A673 (cell line): ENCODE data around the gene SESN1. TPM values are rescaled to one million over a fixed set of nuclear protein-coding genes. Genes with fewer than 3 reads are reported as not detected.

Source experiments
- BruUV-seq: library from RNA; stranded (reverse); fragments of 400-500 nt; replicated peaks from 2 replicates; lab custom pipeline; 2021; lab: Mats Ljungman, UMichigan
- CTCF ChIA-PET: fragments of 300-600 bp; sonication (Branson Sonifier 250); formaldehyde crosslinking; loops from one replicate; lab custom pipeline; 2022; ENCODE audit warnings: antibody characterized with exemption; lab: Charles Lee
- POLR2A ChIA-PET: fragments of 300-600 bp; sonication (Branson Sonifier 250); formaldehyde crosslinking; loops from one replicate; lab custom pipeline; 2022; ENCODE audit warnings: antibody characterized with exemption; ENCODE audit not compliant: low non-redundant PET; lab: Charles Lee
- DNase-seq: peaks from one replicate; pipeline ENCODE4 v3.0.0-alpha.2; 2015; ENCODE audit warnings: low spot score
- H3K27ac ChIP-seq: fragments of 200-600 bp; sonication (generic); 2 replicates; pipeline ENCODE4 v1.5.1; 2016; ENCODE audit warnings: mixed run types, low read depth, mild to moderate bottlenecking, mixed read lengths, antibody characterized with exemption, low read length; ENCODE audit not compliant: poor library complexity, severe bottlenecking
- H3K27me3 ChIP-seq: fragments of 200-600 bp; sonication (generic); replicated peaks from 2 replicates; pipeline ENCODE4 v1.6.1; 2017; ENCODE audit warnings: mixed run types, low read depth, mild to moderate bottlenecking, mixed read lengths, antibody characterized with exemption, low read length; ENCODE audit not compliant: insufficient read depth, poor library complexity
- H3K36me3 ChIP-seq: fragments of 200-600 bp; sonication (generic); 2 replicates; pipeline ENCODE4 v1.6.1; 2016; ENCODE audit warnings: mixed run types, mild to moderate bottlenecking, mixed read lengths, antibody characterized with exemption, low read length; ENCODE audit not compliant: insufficient read depth, poor library complexity, severe bottlenecking
- H3K4me1 ChIP-seq: fragments of 200-600 bp; sonication (generic); 2 replicates; pipeline ENCODE4 v1.6.1; 2017; ENCODE audit warnings: mixed run types, mild to moderate bottlenecking, mixed read lengths, antibody characterized with exemption, low read length; ENCODE audit not compliant: insufficient read depth, poor library complexity, severe bottlenecking
- H3K4me3 ChIP-seq: fragments of 200-600 bp; sonication (generic); 2 replicates; pipeline ENCODE4 v1.5.1; 2016; ENCODE audit warnings: low read depth, mixed run types, mild to moderate bottlenecking, mixed read lengths, low read length; ENCODE audit not compliant: poor library complexity, severe bottlenecking
- H3K9me3 ChIP-seq: fragments of 200-600 bp; sonication (generic); 2 replicates; pipeline ENCODE4 v1.6.1; 2016; ENCODE audit warnings: mixed run types, low read depth, mild to moderate bottlenecking, mixed read lengths, antibody characterized with exemption, low read length; ENCODE audit not compliant: poor library complexity, severe bottlenecking
- EZH2 ChIP-seq: fragments of 200-600 bp; sonication (generic); IDR thresholded peaks from 2 replicates; pipeline ENCODE4 v1.6.1; 2017; ENCODE audit warnings: borderline replicate concordance, low read depth, mild to moderate bottlenecking, mixed read lengths, antibody characterized with exemption, low read length; ENCODE audit not compliant: poor library complexity, severe bottlenecking
- intact Hi-C: fragments of 100-400 bp; cut with micrococcal nuclease; formaldehyde crosslinking; loops from one replicate; pipeline ENCODE4 v1.10.0; 2022; ENCODE audit not compliant: unreplicated experiment
- total RNA-seq: library from RNA; stranded (reverse); gene quantifications from 2 replicates; pipeline ENCODE4 v1.2.3, GENCODE V29; 2021
- TF ChIP-seq, protein P1 (sequence below): fragments of 300-800, 200-600 bp; sonication (generic); conservative IDR thresholded peaks from 2 replicates; pipeline ENCODE4 v1.5.1; 2017; ENCODE audit warnings: low read depth, mild to moderate bottlenecking, antibody characterized with exemption, low read length, moderate library complexity, mixed read lengths

SESN1 gene
- total RNA-seq, 1 experiment from 2014 or later, result 4.1 TPM

DNA sequence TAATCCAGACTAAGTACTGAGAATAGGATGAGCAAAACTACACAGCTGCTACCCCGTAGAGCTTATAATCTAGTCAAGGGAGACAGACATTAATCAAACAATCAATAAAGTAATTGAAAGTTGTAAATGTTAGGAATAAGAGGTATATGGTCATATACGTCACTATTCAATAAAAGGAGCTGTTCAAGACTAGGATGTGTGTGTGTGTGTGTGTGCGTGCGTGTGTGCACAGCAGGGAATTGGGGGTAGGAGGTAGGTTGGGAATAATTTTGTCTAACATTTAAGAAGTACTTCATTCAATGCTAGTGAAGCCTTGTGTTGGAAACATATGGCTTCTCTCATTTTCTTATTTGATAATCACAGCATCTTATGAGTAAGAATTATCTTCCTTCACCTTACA is 41.8 kb downstream of the SESN1 start:
- ChIA-PET CTCF (no interaction called here), POLR2A (no interaction called here)
- H3K4me1 ChIP-seq, result no peaks in the 10 kb centered on the region
- H3K27me3 ChIP-seq, result no peaks in the 10 kb centered on the region
- intact Hi-C loops, result no loop called here
- no peaks in the 10 kb centered on the region for H3K36me3 ChIP-seq
- no peak overlapping the region for H3K27ac ChIP-seq
- H3K9me3 ChIP-seq, result no peaks in the 10 kb centered on the region
- TF ChIP-seq EZH2, result no peak
- TF ChIP-seq, protein P1, sequence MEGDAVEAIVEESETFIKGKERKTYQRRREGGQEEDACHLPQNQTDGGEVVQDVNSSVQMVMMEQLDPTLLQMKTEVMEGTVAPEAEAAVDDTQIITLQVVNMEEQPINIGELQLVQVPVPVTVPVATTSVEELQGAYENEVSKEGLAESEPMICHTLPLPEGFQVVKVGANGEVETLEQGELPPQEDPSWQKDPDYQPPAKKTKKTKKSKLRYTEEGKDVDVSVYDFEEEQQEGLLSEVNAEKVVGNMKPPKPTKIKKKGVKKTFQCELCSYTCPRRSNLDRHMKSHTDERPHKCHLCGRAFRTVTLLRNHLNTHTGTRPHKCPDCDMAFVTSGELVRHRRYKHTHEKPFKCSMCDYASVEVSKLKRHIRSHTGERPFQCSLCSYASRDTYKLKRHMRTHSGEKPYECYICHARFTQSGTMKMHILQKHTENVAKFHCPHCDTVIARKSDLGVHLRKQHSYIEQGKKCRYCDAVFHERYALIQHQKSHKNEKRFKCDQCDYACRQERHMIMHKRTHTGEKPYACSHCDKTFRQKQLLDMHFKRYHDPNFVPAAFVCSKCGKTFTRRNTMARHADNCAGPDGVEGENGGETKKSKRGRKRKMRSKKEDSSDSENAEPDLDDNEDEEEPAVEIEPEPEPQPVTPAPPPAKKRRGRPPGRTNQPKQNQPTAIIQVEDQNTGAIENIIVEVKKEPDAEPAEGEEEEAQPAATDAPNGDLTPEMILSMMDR, result no peak
- DNase-seq, result no peak
- BruUV-seq, result no TSS peak
- no peak overlapping the region for H3K4me3 ChIP-seq

- POLR2A ChIA-PET, result no interaction called here
- intact Hi-C loops, result no loop called here
- Histone ChIP-seq H3K27ac (no peak overlapping the region), H3K27me3 (no peaks in the 10 kb centered on the region), H3K9me3 (no peaks in the 10 kb centered on the region), H3K4me3 (no peak overlapping the region), H3K36me3 (no peaks in the 10 kb centered on the region), H3K4me1 (no peaks in the 10 kb centered on the region)
- TF ChIP-seq, protein P1, result no peak
- no peak for TF ChIP-seq EZH2
- CTCF ChIA-PET, result interaction anchor here (0.6 kb wide), 1 partner anchor 170 kb away, joined by 3 read pairs; no protein-coding TSS in a partner anchor
- DNase-seq, result no peak
- no TSS peak for BruUV-seq
Observed at GRCh38 chr6:109052018-109052651, 42.5 kb downstream of the SESN1 start.

GRCh38 chr6:109051301-109052017 is 43.2 kb downstream of the SESN1 start:
- ChIA-PET CTCF (interaction anchor here (0.6 kb wide), 1 partner anchor 170 kb away, joined by 3 read pairs; no protein-coding TSS in a partner anchor), POLR2A (no interaction called here)
- no peaks in the 10 kb centered on the region for H3K27me3 ChIP-seq
- H3K27ac ChIP-seq, result no peak overlapping the region
- no peak overlapping the region for H3K4me3 ChIP-seq
- H3K4me1 ChIP-seq, result no peaks in the 10 kb centered on the region
- no peaks in the 10 kb centered on the region for H3K36me3 ChIP-seq
- BruUV-seq, result no TSS peak
- intact Hi-C loops, result no loop called here
- no peak for TF ChIP-seq EZH2
- TF ChIP-seq, protein P1, result no peak
- no peaks in the 10 kb centered on the region for H3K9me3 ChIP-seq
- no peak for DNase-seq
